Epithelial cell of prostate (primary cell): ENCODE measurements around the gene SLC10A7.

Experiments
- DNase-seq: peaks from one replicate; pipeline ENCODE4 v3.0.0-alpha.2; 2011; ENCODE audit warnings: low read depth, low spot score
- H3K27ac ChIP-seq: fragments of 450-650 bp; 2 replicates; pipeline ENCODE4 v1.5.1; 2017; ENCODE audit warnings: mild to moderate bottlenecking

SLC10A7 gene, protein sequence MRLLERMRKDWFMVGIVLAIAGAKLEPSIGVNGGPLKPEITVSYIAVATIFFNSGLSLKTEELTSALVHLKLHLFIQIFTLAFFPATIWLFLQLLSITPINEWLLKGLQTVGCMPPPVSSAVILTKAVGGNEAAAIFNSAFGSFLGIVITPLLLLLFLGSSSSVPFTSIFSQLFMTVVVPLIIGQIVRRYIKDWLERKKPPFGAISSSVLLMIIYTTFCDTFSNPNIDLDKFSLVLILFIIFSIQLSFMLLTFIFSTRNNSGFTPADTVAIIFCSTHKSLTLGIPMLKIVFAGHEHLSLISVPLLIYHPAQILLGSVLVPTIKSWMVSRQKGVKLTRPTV

DNA sequence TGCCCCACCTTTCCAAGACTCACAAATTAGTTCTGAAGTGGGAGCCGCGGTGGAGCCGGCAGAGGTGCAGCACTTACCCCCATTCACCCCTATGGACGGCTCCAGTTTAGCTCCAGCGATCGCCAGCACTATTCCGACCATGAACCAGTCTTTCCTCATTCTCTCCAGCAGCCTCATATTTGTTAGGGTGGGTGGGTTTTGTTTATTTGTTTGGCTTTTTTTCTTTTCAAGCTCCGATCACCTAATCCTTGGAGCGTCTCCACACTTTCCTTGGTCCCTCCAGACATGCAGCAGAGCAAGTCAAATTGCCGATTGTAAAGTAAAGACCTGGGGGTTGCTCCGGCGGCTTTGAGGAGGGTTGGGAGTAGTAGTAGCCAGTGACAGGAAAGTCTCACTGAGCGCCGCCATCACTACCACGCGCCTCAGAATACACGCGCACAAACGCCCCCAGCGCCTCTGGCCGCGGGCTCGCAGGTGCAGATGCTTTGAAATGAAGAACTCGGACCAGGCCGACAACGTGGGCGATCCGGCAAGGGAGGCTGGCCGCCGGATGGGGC, at the start of gene SLC10A7:
Gene SLC10A7 (minus strand): TSS at position 400 of the 557 bp plus-strand sequence. CDS start 223 bp downstream, at position 177.
- peak; percentile 14 for DNase-seq
- peak within 1 kb of the TSS; percentile 81 for H3K27ac ChIP-seq

- no peak overlapping the region for H3K27ac ChIP-seq
- no peak for DNase-seq
Observed at GRCh38 chr4:146567396-146567795, 45.7 kb upstream of the SLC10A7 start.

GRCh38 chr4:146564492-146564891, 42.8 kb upstream of the SLC10A7 start:
- DNase-seq: no peak
- no peak overlapping the region for H3K27ac ChIP-seq

DNA sequence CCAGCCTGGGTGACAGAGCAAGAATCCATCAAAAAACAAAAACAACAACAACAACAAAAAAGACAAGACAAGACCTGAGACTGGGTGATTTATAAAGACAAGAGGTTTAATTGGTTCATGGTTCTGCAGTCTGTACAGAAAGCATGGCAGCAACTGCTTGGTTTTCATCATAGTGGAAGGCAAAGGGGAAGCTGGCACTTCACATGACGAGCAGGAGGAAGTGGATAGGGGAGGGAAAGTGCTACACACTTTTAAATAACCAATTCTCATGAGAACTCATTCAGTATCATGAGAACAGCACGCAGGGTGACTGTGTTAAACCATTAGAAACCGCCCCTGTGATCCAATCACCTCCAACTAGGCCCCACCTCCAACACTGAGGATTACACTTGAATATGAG, 28.4 kb upstream of the SLC10A7 start:
- no peak overlapping the region for H3K27ac ChIP-seq
- DNase-seq: no peak

DNA sequence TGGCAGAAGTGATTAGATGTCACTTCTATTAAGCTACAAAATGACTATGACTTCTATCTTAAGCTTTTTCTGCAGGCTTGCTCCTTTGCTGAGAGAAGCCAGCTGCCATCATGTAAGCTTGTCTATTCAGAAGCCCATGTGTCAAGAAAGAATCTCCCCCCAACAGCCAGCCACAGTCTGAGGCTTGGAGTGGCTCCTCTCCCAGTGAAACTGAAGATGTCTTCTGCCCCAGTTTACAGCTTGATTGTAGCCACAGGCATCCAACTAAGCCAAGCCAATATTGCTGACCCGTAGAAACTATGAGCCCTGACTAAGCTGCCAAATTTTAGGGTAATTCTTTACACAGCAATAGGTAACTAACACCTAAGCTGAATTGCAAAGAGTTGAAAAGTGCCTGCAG, 26.7 kb upstream of the SLC10A7 start:
- no peak overlapping the region for H3K27ac ChIP-seq
- DNase-seq: no peak

GRCh38 chr4:146545102-146545501, 23.4 kb upstream of the SLC10A7 start:
- no peak overlapping the region for H3K27ac ChIP-seq
- DNase-seq: no peak

- H3K27ac ChIP-seq: no peak overlapping the region
- DNase-seq: no peak
Observed at GRCh38 chr4:146534178-146534577, 12.4 kb upstream of the SLC10A7 start.

DNA sequence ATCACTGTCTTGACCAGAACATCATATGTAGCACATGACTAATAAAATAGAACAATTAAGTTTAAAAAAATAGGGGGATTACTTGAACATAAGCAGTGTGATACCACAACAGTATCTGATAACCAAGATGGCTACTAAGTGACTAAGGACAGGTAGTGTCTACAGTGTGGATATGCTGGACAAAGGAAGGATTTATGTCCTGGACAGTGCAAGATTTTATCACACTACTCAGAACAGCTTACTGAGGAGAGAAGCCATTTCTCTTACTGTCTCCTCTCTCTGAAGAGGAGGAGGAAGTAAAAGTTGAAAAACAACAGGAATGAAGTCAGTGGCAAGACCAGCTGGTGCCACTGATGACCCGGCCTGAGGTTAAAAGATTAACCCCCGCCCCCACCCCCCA, 4.0 kb upstream of the SLC10A7 start:
- no peak for DNase-seq
- H3K27ac ChIP-seq: no peak overlapping the region

DNA sequence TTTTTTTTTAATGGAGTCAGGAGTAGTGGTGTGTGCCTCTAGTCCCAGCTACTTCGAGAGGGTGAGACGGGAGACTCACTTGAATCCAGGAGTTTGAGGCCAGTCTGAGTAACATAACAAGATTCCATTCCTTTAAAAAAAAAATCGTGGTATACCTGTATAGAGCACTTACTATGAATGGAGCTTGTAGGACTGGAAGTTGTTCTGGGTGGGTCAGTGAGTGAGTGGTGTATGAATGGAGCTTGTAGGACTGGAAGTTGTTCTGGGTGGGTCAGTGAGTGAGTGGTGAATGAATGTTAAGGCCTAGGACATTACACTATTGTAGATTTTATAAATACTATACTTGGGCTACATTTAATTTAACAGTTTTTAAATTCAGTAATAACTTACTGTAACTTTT, 2.9 kb upstream of the SLC10A7 start:
- DNase-seq: no peak
- H3K27ac ChIP-seq: peak overlapping the region; percentile 36

- no peak for DNase-seq
- H3K27ac ChIP-seq: peak overlapping the region; percentile 81
Observed at GRCh38 chr4:146522869-146523205, 1.1 kb upstream of the SLC10A7 start.

DNA sequence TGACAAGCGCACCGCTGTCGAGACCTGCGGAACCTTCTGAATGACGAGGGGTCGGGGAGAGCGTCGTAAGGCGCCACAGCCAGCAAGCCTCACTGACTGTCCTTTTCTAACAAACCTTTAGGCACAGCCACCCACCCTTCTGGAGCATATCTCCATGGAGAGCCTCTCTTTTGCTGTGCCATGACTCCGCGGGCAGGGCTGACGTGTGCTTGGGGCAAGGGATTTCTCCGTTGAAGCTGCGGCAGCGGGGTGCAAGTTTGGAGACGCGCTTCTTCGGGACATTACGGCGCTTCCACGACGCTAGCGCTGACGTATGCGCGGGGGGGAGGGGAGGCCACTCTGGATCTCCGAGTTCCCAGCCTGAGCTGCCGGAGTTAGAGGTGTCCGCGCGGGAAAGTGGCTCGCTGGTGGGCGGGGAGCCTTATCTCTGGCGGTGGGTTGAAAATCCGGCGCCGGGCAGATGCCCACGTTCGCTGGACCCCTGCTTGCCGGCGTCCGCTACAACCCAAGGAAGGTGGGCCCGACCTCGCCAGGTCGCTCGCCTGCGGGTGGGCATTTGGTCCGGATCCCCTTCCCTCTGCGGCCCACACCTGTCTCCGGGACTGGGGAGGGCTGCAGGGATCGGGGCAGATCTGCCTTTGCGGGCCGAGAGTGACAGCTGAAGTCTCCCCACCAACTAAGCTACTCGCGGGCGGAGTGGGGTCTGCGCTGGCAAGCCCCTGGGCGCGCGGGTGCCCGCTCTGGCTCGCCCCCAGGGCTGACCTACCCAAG, 543 bp upstream of the SLC10A7 start:
- peak; percentile 31 for DNase-seq

GRCh38 chr4:146520896-146521540, 722 bp downstream of the SLC10A7 start:
- peak overlapping the region; percentile 81 for H3K27ac ChIP-seq
- DNase-seq: no peak

More for the DNA sequence above, 543 bp upstream of the SLC10A7 start:
- peak overlapping the region; percentile 81 for H3K27ac ChIP-seq

DNA sequence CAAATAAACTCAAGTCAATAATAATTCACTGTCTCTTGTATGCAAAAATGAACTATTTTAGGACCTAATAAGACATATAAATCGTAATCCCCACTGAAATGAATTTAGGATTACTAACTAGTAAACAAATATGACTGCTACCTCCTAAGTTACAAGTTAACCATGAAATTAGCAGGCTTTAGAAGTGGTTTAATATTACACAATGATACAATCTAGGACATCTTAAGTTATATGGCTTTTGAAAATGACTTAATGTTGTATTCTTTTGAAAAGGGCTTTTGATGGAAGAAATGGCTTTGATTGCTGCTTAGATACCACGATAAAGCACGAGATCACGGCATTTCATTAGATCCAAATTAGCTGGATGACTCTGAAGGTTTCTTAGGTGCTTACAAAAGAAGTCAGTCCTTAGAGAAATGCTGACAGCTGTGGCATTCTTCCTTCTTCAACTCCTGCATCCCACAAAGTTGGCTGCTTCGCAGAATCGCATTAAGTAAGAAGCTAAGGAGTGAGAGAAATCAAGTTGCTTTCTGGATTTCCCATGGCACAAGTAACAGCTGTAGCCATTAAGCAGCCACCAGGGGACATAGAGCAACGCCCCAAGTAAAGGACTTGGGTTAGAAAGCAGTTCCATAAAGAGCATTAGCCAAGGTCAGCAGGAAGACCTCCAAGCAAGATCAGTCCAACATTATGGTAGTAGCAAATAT, 6.9 kb downstream of the SLC10A7 start:
- DNase-seq: no peak
- no peak overlapping the region for H3K27ac ChIP-seq

GRCh38 chr4:146513548-146513947, 8.2 kb downstream of the SLC10A7 start:
- no peak overlapping the region for H3K27ac ChIP-seq
- no peak for DNase-seq

GRCh38 chr4:146511381-146511780, 10.4 kb downstream of the SLC10A7 start:
- no peak overlapping the region for H3K27ac ChIP-seq
- no peak for DNase-seq

DNA sequence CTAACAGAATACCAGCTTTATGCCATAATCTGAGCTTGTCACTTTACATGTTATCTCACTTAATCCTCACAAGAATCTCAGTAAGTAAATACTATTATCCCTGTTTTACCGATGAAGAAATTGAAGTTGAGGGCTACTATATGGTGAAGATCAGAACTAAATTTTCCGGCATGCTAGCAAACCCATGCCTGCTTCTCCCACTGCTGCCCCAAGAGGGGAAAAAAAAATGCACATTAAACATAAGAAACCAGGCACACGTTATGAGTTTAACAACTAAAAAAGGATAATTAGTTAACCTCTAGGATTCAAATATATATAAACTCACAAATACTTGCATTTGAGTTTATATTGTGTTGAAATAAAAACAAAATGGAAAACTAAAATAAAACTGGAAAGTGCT, 10.8 kb downstream of the SLC10A7 start:
- DNase-seq: no peak
- H3K27ac ChIP-seq: no peak overlapping the region

DNA sequence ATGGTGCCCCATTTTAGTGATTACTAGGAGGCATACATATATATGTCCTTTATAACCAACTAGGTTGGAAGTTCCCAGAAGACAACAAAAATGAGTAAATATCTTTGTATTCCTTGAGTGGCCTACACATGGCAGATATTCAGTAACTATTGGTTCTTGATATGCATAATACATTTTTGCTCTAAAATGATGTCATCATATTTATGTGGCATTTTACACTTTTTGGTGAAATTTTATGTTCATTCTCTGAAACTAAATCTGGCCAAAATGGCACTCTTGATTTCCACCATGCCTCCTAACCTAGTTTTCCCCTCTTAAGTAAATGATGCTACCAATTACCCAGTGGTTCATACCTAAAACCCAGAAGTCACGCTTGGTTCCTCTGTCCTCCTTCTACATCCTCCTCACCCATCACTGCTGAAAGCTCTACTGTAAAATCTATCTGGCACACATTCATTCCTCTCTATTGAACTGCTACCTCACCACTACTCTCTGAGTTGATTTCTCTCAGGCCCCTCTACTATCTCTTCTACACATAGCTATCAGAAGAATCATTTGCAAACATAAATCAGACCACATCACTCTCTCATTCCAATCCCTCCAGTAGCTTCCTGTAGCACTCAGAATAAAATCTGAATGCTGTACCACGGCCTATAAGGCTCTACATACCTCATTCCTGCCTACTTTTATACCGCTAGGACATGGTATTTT, 13.4 kb downstream of the SLC10A7 start:
- no peak overlapping the region for H3K27ac ChIP-seq
- DNase-seq: no peak

- H3K27ac ChIP-seq: no peak overlapping the region
- no peak for DNase-seq
Observed at GRCh38 chr4:146507632-146508031, 14.1 kb downstream of the SLC10A7 start.

DNA sequence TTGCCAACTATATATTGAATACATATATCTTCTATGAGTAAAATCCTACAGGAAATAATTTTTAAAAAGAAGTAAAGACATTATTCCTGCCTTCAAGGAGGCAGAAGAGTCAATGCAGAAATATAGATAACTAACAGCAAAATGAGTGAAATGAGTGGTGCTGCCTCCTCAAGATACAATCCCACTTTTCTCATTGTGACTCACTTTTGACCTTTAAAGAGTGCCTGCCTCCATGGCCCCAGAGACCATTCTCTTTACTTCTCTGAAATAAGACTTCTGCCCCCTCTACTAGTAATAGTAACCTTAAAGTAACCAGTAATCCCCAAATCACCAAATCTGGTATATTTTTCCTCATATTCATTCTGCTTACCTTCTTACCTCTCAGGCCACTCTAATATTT, 15.5 kb downstream of the SLC10A7 start:
- H3K27ac ChIP-seq: no peak overlapping the region
- no peak for DNase-seq

DNA sequence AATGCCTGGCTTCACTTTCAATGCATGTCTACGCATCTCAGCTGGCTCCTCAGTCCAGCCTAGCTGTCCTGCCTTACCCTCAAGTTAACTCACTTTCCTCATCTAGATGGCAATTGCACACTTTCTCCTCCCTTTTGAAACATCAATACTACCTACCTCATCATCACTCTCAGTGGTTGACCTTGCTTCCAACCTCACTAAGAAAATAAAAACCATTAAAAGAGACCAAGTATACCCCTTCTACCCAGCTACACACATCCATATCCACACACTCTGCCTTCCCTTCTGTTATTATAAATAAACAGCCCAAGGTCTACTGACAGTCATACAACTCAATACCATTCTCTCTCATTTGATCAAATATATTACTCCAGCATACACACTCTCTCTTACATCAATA, 21.5 kb downstream of the SLC10A7 start:
- no peak overlapping the region for H3K27ac ChIP-seq
- DNase-seq: no peak
